Stimulated activated CD4-positive, alpha-beta T cell treated with anti-CD3 and anti-CD28 coated beads, TNF-alpha, amount 100 ng/mL, for 24 hours (primary cell): Measurements from ENCODE around the gene HSD11B1.
"Not testable (repeated sequence)": the region's sequence is repeated elsewhere in the genome, so short reads cannot be mapped to it uniquely, and the experiment has no call there.

Experiments used
- DNase-seq, 3 experiments: peaks; one replicate each; pipeline ENCODE4 v3.0.0-alpha.2; 2020; ENCODE audit warnings: low read depth in 3 of 3

The HSD11B1 gene

GRCh38 chr1:209691237-209691636 lies 13.4 kb upstream of the HSD11B1 start:
- no peak for DNase-seq

DNA sequence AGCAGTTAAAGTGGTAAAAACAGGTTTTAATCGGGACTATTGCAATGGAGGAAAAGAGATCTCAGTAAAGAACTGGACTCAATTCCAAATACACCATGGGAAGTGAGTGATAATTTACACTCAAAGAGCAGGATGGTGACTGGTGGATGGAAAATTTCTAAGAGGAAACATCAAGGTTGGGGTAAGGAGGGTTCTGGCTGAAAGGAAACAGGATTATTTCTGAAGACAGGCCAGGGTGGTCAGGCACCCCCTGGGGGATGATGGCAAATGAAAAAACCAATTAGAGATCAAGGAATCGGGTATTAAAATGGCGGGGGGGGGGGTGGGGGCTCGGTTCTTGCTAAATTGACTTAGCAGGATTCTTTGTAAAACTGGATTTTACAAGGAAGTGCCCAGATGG lies 12.3 kb upstream of the HSD11B1 start:
- no peak for DNase-seq

DNA sequence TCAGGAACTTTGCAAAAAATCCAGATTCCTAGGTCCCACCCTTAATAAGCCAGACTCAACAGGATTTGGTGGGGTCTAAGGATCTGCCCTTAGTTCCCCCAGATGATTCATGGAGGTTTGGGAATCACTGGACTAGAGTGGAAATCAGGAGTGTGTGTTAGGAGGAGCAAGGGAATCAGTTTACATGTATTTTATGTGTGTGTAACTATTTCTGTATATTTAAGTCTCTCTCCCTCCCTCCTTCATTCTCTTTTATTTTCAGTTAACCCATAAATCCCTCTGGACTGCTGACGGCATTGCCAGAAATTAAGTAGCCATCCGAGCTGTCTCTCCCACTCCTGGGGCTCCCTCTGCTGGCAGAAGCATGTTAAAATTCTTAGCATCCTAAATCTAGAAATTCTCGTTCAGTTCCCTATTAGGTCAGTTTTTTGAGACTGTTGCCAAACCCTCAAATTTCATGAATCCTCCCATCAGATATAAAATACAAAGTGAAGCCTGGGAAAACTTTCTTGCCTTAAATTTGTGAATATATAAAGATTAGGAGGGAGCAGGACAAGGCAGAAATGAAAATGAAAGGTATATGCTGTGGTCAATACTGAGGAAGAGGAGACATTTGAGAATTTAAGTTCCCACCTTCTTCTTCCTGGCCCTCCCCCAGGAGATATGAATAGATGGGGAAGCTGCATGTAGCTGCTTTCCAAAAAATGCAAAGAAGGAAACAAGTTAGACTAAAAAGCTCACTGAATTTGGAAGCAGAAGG lies 11.7 kb upstream of the HSD11B1 start:
- DNase-seq: peak; percentile 45 to 65 (median 62)

- DNase-seq: no peak
These were observed 8.0 kb upstream of the HSD11B1 start for GRCh38 chr1:209696673-209697072.

DNA sequence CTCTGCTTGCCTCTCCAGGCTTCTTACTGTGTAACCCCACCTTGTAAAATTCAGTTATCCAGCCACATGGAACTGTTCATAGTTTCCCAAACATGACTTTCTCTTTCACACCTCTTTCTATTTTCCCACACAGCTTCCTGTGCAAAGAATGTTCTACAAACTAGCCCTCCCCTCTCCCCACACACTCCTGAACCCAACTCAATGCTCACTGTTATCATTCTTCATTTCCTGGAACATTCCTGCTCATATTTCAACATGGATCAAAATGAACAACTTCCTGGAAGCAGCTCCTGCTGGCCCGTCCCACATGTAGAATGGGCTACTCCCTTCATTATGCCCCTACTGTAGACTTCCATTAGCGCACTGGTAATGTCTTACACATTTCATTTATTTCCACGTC lies 7.5 kb upstream of the HSD11B1 start:
- DNase-seq: no peak

GRCh38 chr1:209700686-209701085 lies 4.0 kb upstream of the HSD11B1 start:
- not testable (repeated sequence) for DNase-seq

DNA sequence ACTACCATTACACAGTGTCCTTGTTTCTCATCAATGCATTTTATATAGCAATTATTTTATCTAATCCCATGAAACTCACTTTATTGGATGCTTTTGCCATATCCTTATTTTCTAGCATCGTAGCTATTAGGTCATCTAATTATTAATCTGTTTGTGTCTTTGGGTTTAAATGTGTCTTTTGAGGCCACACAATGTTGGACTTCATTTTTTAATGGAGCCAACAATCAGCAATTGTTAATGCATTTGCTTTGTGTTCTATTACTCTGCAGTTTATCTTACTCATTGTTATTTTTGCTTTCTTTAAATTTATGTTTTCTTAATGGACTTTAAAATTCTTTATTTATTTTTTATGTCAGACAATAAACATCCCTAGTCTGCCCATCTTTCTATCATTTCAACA lies 1.8 kb upstream of the HSD11B1 start:
- DNase-seq: no peak

GRCh38 chr1:209703834-209704504 lies 677 bp upstream of the HSD11B1 start:
- DNase-seq: no peak

- DNase-seq: no peak
These were observed 470 bp downstream of the HSD11B1 start for GRCh38 chr1:209705033-209705598.

- DNase-seq: no peak
These were observed 2.0 kb downstream of the HSD11B1 start for GRCh38 chr1:209706622-209707021.

DNA sequence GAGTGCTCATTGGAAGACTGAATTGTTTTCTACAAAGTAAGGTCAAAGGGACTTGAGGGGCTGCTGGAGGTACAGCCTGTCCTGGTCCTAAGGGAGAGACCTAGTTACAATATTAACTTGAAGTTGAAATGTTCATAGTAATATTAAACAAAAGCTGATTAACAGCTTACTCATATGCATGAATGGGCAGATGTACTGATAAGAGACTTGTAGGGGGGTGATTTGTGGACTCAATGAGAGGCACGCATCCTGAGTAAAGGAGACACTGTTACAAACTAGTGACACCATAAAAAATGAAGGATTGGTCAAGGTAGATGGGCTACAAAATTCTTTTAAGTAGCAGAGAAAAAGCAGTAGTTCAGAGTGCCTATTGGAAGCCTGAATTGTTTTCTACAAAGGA lies 2.7 kb downstream of the HSD11B1 start:
- DNase-seq: no peak

- DNase-seq: no peak
These were observed 3.7 kb downstream of the HSD11B1 start for GRCh38 chr1:209708297-209708696.

DNA sequence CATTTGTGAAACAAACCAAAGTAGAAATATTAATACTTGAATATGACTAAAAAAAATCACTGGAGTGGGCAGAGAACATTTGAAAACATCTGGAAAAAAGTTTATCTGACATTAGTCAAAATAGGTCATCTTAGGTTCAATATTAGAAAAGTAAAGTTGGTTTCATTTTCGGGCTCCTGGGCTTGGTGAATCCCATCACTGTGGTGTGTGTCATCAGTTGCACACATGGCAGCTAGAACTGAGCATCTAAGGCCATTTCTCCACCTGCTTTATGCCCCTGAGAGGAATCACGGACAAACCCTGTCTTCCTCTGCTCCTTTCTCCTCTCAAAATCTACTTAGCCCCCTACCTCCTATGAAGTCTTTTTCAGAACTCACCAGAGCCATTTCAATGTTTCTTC lies 5.4 kb downstream of the HSD11B1 start:
- no peak for DNase-seq

DNA sequence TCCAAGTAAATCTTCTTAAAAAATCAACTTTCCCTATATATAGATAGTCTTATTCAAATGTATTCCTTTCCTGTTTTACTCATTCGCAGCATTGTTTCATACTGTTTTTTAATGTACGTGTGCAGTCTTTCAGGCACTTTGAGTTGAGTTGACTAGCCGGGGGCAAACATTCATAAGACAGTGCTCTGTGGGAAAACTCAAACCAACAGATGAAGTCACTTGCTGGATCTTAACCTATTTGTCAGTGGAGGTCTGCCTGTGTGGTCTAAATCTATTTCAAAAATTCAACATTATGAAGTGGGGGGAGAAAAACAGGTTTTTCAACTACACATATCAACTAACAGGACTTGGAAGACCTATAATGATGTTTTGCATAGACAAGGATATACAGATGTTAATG lies 6.2 kb downstream of the HSD11B1 start:
- no peak for DNase-seq

DNA sequence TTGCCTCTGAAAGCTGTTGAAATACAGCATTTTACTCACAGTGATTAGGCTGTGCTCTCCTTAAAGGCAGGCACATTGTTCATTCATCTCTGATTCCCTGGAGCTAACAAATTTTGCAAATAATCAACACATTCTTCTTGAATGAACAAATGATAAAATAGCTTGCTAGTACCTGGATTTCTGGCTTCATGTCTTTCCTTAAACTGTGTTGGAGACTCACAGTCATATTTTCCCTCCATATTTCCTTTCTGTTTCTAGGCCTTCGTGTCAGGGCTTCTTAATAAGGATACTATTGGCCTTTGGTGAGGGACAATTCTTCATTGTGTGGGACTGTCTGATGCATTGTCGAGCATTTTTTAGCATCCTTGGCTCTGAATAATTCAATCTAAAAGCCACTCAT lies 9.7 kb downstream of the HSD11B1 start:
- no peak for DNase-seq

DNA sequence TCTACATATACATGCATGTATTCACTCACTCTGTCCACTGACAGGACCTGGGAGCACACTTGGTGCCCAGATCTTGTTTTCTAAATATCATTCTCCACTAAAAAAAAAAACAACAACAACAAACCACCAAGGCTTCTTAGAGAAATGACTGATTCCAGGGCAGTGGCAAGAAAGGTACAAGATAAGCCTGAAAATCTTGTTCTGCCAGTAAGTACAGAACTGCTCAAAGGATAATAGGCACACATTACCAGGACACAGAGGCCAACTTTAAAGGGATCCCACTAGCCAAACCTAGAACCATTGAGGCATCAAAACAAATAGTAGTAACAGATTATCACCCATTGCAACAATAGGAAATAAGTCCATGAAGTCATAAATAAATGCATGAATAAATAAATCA lies 10.7 kb downstream of the HSD11B1 start:
- DNase-seq: no peak

GRCh38 chr1:209717818-209718217 lies 13.2 kb downstream of the HSD11B1 start:
- no peak for DNase-seq

DNA sequence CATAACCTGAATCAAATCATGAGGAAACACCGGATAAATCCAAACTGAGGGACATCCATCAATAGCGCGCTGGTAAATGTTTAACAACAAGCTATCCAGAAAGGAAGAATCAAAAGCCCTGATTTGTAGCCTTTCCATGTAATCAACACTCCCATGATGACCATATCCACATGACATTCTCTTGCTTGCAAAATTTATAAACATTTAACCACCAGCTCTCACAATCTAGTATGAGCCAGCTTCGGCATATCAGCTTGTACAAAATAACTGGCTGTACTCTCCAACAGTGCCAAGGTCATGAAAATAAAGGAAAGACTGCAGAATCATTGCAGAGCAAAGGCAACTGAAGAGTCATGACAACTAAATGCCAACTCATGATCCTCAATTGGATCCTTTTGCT lies 15.7 kb downstream of the HSD11B1 start:
- no peak for DNase-seq

DNA sequence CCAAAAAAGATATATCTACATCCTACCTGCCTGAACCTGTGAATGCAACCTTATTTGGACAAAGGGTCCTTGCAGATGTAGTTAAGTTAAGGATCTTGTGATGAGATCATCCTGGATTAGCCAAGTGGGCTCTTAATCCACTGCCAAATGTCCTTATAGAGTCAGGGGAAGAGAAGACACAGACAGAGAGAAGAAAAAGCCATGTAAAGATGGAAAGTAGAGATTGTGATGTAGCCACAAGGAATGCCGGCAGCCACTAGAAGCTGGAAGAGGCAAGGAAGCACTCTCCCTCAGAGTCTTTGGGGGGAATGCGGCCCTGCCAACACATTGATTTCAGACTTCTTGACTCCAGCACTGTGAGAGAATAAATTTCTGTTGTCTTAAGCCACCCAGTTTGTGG lies 16.2 kb downstream of the HSD11B1 start:
- no peak for DNase-seq

- no peak for DNase-seq
These were observed 16.7 kb downstream of the HSD11B1 start for GRCh38 chr1:209721323-209721722.

GRCh38 chr1:209723265-209723664 lies 18.6 kb downstream of the HSD11B1 start:
- DNase-seq: no peak

- DNase-seq: peak; percentile 8 to 46 (median 37)
These were observed 19.4 kb downstream of the HSD11B1 start for GRCh38 chr1:209723756-209724693.
